SIG-M5 treated with dmso at 0.1 percent for 504 hours (cell line): ENCODE measurements around the gene CCDC24.

Experiments
- DNase-seq: peaks from one replicate; lab custom pipeline; 2025; ENCODE audit not compliant: unreplicated experiment; lab: John Stamatoyannopoulos, UW

Gene CCDC24

GRCh38 chr1:44038876-44039657, 47.7 kb downstream of the CCDC24 start:
- DNase-seq: no peak

DNA sequence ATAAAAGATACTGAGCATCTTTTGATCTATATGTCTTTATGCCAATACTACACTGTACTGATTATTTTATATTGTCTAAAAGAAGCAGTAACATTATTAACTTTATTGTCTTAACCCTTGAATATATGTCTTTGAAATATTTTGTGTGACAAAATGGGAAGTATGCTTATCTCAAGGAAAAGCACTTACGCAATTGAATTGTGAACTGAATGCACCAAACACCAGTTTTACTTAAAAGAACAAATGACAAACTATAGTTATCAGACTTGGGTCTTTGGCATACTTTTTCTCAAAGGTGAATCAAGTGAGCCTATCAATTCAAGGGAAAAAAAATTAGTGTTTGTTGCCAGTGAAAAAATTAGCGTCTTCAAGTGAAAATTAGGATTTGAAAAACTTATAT, 49.0 kb downstream of the CCDC24 start:
- DNase-seq: peak; percentile 24

GRCh38 chr1:44040846-44041245, 49.4 kb downstream of the CCDC24 start:
- DNase-seq: no peak

DNA sequence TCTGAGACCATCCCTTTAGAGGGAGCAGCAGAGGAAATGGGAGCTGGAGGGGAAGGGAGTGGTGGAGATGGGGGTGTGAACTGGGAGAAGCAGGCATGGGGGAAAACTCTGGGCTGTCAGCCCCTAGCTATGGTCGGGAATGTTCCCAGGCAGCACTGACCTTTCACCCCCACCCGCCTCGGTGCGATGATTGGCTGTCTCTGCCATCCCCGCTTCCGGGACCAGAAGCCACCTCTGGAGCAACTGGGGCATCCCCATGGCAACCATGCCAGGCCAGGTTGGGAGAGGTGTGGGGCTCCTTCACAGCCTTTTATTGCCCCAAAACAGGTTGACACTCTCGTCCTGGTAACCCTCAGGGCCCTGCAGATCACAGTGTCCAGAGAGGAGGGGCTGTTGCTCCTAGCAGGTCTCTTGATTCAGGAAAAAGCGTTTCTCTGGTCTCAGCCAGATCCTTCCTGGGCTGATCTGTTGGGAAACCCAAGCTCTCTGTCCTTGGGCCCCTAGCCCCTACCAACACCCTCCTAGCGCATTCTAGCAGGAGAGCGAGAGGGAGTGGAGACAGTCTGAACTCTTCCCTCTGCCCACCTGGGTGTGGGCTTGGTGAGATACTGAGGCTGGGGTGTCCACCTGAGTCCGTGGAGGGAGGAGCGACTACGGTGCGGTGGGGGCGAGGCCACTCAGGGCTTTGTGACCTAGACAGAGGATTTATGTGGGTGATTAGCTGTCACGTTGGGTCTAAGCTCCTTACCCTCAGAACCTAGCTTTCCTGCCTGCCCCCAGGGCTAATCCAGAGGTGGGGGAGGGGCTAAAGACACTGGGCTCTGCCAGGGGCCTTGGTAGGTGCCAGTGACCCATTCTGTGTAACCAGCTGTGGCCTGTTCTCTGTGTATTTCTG, 52.0 kb downstream of the CCDC24 start:
- DNase-seq: no peak

DNA sequence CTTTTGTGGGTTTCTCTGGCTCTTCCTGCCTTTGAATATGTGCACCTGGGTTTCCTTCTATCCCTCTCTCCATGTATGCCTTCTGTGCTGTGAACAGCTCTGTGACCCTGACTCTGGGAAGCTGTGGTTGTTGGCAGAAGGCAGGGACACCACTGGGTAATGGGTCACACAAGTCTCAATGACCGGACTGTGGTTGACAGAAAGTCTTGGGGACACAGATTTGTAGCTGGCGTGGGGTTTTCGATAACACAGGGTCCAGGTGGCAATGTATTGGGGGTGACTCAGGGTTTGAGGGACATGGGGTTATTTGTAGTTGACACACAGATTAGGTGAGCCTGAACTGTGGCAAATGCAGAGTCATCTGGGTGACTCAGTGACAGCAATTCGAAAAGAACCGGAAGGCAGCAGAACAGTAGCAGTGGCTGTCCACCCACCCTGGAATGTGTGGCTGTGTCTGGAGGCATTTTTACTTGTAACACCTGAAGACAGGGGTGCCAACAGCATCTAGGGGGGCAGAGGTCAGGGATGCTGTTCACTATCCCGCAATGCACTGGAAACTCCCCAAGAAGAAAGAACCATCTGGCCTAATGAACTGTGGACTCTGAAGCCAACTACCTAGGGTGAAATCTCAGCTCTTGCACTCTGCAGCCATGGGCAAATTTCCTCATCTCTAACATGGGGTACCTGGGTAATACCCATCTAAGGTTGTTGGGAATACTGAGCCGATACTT, 52.8 kb downstream of the CCDC24 start:
- no peak for DNase-seq

- no peak for DNase-seq
Measured at GRCh38 chr1:44045064-44045463, 53.7 kb downstream of the CCDC24 start.
